IPS DF 6.9 (cell line): Measurements from ENCODE around the gene TFRC.
"Not testable (repeated sequence)": the region's sequence is repeated elsewhere in the genome, so short reads cannot be mapped to it uniquely, and the experiment has no call there.

Experiments
- DNase-seq: peaks from one replicate; pipeline ENCODE4 v3.0.0-alpha.2; 2013; ENCODE audit warnings: low read depth, low spot score
- H3K27ac ChIP-seq: one replicate; pipeline ENCODE4 v1.5.1; 2013; ENCODE audit warnings: low read length, control low read depth
- H3K27me3 ChIP-seq: 2 replicates; pipeline ENCODE4 v1.6.1; 2013; ENCODE audit warnings: mild to moderate bottlenecking, low read length; ENCODE audit not compliant: control insufficient read depth, insufficient read depth
- H3K36me3 ChIP-seq: 2 replicates; pipeline ENCODE4 v1.6.1; 2013; ENCODE audit warnings: low read length; ENCODE audit not compliant: control insufficient read depth, insufficient read depth
- H3K4me1 ChIP-seq: 2 replicates; pipeline ENCODE4 v1.6.1; 2013; ENCODE audit warnings: low read length; ENCODE audit not compliant: control insufficient read depth, insufficient read depth
- H3K4me3 ChIP-seq: 2 replicates; pipeline ENCODE4 v1.5.1; 2013; ENCODE audit warnings: mild to moderate bottlenecking, low read length
- H3K9me3 ChIP-seq: 2 replicates; pipeline ENCODE4 v1.6.1; 2013; ENCODE audit warnings: low read length, inconsistent platforms; ENCODE audit not compliant: control insufficient read depth, insufficient read depth
- WGBS: extraction: QIAGEN DNeasy Blood & Tissue Kit; methylation state at CpG from one replicate; pipeline ENCODE4 v1.1.7; 2013; ENCODE audit warnings: mixed read lengths, missing lambda C conversion rate; ENCODE audit not compliant: insufficient read length, insufficient coverage; 5-methylcytosine and 5-hydroxymethylcytosine counted together

Gene TFRC

GRCh38 chr3:196049653-196050052, 32.2 kb downstream of the TFRC start:
- Histone ChIP-seq H3K4me3 (no peak overlapping the region), H3K27ac (no peak overlapping the region), H3K27me3 (no peaks in the 10 kb centered on the region), H3K4me1 (no peaks in the 10 kb centered on the region), H3K9me3 (no peaks in the 10 kb centered on the region), H3K36me3 (peaks cover 17% of the 10 kb centered on the region)
- DNase-seq = no peak
- WGBS = no CpG with 5 or more reads among the region's 11 CpGs

- no peak for DNase-seq
- no CpG with 5 or more reads among the region's 9 CpGs for WGBS
- H3K36me3 ChIP-seq = peaks cover 14% of the 10 kb centered on the region
- H3K9me3 ChIP-seq = no peaks in the 10 kb centered on the region
- no peaks in the 10 kb centered on the region for H3K27me3 ChIP-seq
- H3K27ac ChIP-seq = no peak overlapping the region
- H3K4me3 ChIP-seq = no peak overlapping the region
- H3K4me1 ChIP-seq = no peaks in the 10 kb centered on the region
Observed at GRCh38 chr3:196048922-196049598, 32.8 kb downstream of the TFRC start.

DNA sequence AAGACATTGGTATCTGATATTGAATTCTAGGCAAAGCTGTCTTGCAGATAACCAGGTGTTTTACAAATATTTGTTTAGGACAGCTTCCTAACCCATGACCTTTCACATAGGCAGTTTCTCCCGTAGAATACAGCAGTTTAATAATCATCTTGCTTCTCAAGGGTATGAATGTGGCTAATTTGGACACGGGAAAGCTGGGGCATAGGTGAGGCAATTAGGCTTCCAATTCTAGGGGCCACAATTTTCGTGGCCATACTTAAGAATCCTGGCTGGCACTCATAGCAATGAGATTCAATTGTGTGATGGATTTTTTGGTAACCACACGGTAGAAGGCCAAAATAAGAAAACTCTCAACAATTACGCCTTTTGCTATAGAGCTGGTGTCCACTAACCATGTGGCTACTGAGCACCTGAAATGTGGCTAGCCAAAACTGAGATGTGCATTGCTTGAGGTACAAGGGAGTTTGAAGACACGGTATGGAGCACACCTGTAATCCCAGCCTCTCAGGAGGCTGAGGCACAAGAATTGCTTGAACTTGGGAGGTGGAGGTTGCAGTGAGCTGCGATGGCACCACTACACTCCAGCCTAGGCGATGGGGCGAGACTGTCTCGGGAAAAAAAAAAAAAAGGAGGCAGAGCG, 34.4 kb downstream of the TFRC start:
- no peaks in the 10 kb centered on the region for H3K9me3 ChIP-seq
- no peak for DNase-seq
- H3K4me3 ChIP-seq = no peak overlapping the region
- H3K36me3 ChIP-seq = peaks cover 11% of the 10 kb centered on the region
- no peak overlapping the region for H3K27ac ChIP-seq
- no peaks in the 10 kb centered on the region for H3K4me1 ChIP-seq
- no CpG with 5 or more reads among the region's 11 CpGs for WGBS
- no peaks in the 10 kb centered on the region for H3K27me3 ChIP-seq

DNA sequence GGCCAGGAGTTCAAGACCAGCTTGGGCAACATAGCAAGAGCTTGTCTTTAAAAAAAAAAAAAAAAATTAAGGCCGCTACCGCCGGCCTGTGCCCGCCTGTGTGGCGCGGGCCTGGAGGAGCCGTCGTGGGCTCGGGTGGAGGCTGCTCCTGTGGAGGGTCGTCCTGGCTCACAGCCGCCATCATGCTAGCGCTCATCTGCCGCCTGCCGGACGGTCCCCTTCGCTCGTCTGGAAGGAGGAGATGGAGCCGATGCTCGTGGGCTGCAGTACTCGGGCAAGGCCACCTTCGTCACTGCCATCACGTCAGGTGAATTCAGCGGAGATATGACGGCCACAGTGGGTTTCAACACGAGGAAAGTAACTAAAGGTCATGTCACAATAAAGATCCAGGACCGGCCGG, 37.4 kb downstream of the TFRC start:
- no peak for DNase-seq
- no peaks in the 10 kb centered on the region for H3K4me1 ChIP-seq
- H3K4me3 ChIP-seq = no peak overlapping the region
- no peaks in the 10 kb centered on the region for H3K9me3 ChIP-seq
- H3K36me3 ChIP-seq = peaks cover 3% of the 10 kb centered on the region; the same call in 1 of the 2 replicates
- H3K27ac ChIP-seq = no peak overlapping the region
- no CpG with 5 or more reads among the region's 27 CpGs for WGBS
- no peaks in the 10 kb centered on the region for H3K27me3 ChIP-seq

GRCh38 chr3:196042673-196043072, 39.2 kb downstream of the TFRC start:
- Histone ChIP-seq H3K9me3 (no peaks in the 10 kb centered on the region), H3K36me3 (no peaks in the 10 kb centered on the region), H3K27me3 (no peaks in the 10 kb centered on the region), H3K4me3 (no peak overlapping the region), H3K27ac (no peak overlapping the region), H3K4me1 (no peaks in the 10 kb centered on the region)
- no peak for DNase-seq
- no CpG with 5 or more reads among the region's 6 CpGs for WGBS

DNA sequence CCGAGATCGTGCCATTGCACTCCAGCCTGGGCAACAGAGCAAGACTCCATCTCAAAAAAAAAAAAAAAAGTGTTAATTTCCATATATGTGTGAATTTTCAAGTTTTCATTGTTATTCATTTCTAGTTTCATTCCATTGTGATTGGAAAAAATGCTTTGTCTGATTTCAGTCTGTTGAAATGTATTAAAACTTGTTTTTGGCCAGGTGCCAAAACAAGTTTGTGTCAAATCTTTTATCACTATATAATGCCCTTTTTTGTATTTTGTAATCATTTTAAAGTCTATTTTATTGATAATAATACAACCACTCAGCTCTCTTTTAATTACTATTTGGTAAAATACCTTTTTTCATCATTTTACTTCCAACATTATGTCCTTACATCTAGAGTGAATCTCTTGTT, 42.5 kb downstream of the TFRC start:
- Histone ChIP-seq H3K4me3 (no peak overlapping the region), H3K27me3 (no peaks in the 10 kb centered on the region), H3K9me3 (no peaks in the 10 kb centered on the region), H3K27ac (no peak overlapping the region), H3K4me1 (no peaks in the 10 kb centered on the region), H3K36me3 (no peaks in the 10 kb centered on the region)
- no peak for DNase-seq
- no CpG with 5 or more reads among the region's 2 CpGs for WGBS

DNA sequence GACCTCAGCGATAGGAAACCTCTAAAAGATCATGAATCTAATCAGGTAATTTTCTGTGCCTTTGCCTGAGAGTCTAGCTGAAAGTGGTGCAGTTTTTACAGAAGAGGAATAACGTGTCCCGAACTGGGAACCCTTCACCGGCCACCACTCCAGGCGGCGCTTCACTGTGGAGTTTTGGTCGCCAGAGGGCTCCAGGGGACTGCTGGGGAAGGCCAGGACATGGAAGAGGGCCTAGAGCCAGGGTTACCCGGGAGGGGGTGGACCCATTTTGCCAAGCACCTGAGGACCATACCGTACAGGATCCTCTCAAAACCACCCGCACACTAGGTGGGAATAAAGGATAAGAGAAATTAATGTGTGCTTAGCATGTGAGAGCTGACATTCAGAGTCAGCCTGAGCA, 55.8 kb downstream of the TFRC start:
- H3K4me1 ChIP-seq, H3K27ac ChIP-seq, H3K27me3 ChIP-seq, H3K9me3 ChIP-seq, H3K4me3 ChIP-seq, H3K36me3 ChIP-seq: not testable (repeated sequence)
- WGBS = no CpG with 5 or more reads among the region's 10 CpGs
- DNase-seq = peak; percentile 39

DNA sequence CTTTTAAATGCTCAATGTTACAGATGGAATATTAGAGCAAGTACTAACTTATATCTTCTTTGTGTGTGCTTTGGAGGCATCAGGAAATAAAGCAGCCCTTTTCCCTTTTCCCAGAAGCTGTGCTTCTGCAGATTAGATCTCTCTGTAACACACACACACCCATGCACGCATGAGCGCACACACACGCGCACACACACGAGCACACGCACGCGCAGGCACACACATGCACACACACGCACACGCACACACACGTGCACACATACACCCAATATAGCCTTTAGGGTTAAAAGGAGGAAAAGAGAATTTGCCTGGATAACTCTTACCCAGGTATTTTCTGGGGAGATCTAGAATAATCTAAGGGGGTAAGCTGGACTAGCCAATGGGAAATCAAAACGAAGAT, 56.9 kb downstream of the TFRC start:
- no peaks in the 10 kb centered on the region for H3K9me3 ChIP-seq
- H3K36me3 ChIP-seq = no peaks in the 10 kb centered on the region
- no peak overlapping the region for H3K4me3 ChIP-seq
- no peak for DNase-seq
- H3K27ac ChIP-seq = no peak overlapping the region
- WGBS = no CpG with 5 or more reads among the region's 12 CpGs
- H3K27me3 ChIP-seq = no peaks in the 10 kb centered on the region
- H3K4me1 ChIP-seq = no peaks in the 10 kb centered on the region

DNA sequence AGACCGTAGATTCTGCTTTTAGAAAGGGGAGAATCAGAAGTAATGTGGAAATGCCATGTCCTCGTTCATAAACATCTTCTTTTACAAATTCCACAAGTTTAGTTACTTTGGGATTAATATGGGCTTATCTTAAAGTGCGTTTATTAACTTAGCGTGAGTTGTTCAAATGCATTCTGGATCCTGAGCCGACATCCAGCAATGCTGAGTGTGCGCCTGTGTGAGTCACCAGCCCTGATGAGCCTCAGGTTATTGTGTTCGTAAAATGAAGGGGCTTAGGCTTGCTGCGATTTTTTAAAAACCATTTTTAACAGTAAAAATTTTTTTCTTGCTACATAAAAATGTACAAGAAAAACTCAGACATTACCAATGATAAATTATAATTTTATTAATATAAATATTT, 57.9 kb downstream of the TFRC start:
- WGBS = no CpG with 5 or more reads among the region's 8 CpGs
- H3K4me3 ChIP-seq = no peak overlapping the region
- H3K27me3 ChIP-seq = no peaks in the 10 kb centered on the region
- H3K36me3 ChIP-seq = no peaks in the 10 kb centered on the region
- H3K4me1 ChIP-seq = no peaks in the 10 kb centered on the region
- DNase-seq = no peak
- no peaks in the 10 kb centered on the region for H3K9me3 ChIP-seq
- no peak overlapping the region for H3K27ac ChIP-seq

DNA sequence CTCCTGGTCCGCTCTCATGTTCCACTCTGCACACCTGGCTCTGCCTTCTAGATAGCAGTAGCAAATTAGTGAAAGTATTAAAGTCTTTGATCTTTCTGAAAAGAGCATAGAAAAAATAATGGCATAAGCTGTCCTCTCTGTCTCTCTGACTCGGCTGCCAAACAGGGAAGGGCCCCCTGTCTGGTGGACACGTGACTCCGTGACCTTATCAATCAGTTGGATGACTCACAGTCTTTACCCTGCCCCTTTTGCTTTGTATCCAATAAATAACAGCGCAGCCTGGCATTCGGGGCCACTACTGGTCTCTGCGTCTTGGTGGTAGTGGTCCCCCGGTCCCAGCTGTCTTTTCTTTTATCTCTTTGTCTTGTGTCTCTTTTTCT, 59.4 kb downstream of the TFRC start:
- H3K27me3 ChIP-seq, H3K27ac ChIP-seq, H3K4me3 ChIP-seq, H3K4me1 ChIP-seq, H3K36me3 ChIP-seq, H3K9me3 ChIP-seq, DNase-seq: not testable (repeated sequence)
- no CpG with 5 or more reads among the region's 8 CpGs for WGBS

DNA sequence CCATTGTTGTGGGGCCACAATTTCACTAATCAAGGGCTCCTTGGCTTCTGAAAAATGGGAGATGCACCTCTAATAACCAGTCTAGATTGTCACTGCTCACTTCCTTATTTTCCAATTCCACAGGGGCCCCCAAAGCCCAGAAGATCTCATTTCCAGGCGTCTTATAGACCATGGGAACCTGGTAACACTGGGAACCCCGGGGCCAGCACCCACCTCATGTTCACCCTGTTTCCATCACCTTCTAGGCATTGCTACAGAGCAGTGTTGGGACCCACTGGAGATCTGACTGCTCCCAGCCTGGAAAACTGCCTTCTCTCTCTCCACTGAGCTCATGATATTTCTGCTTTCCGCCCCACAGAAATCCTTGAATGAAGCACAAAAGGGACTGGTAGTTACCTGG, 61.5 kb downstream of the TFRC start:
- H3K4me1 ChIP-seq = no peaks in the 10 kb centered on the region
- H3K9me3 ChIP-seq = no peaks in the 10 kb centered on the region
- no peak overlapping the region for H3K27ac ChIP-seq
- H3K27me3 ChIP-seq = no peaks in the 10 kb centered on the region
- no peak overlapping the region for H3K4me3 ChIP-seq
- H3K36me3 ChIP-seq = no peaks in the 10 kb centered on the region
- no CpG with 5 or more reads among the region's 3 CpGs for WGBS
- DNase-seq = no peak
